ENCODE measurements around the gene UBE2I. TPM values are rescaled to one million over a fixed set of nuclear protein-coding genes. Genes with fewer than 3 reads are reported as not detected.

UBE2I gene
- total and polyA plus RNA-seq, 2 donors from 2014 or later, result 62.2 to 97.1 TPM

- Histone ChIP-seq H3K9me3 (ENCODE audit: control insufficient read depth in 2 of 3, insufficient read depth in 1 of 3, low read length in 3 of 3) (no peaks in the 10 kb centered on the region), H3K4me3 (ENCODE audit: low read length in 3 of 3) (no peak overlapping the region), H3K4me1 (ENCODE audit: control insufficient read depth in 2 of 3, insufficient read depth in 2 of 3, low read depth in 1 of 3, low read length in 3 of 3) (no peaks in the 10 kb centered on the region), H3K9ac (ENCODE audit: low read length in 3 of 3) (no peak overlapping the region), H3K36me3 (ENCODE audit: control insufficient read depth in 2 of 3, insufficient read depth in 3 of 3, low read length in 3 of 3) (no peaks in the 10 kb centered on the region), H3K27ac (ENCODE audit: low read depth in 2 of 2, low read length in 2 of 2) (no peak overlapping the region), H3K27me3 (ENCODE audit: control insufficient read depth, insufficient read depth, low read length) (no peaks in the 10 kb centered on the region)
- intact Hi-C loops (cut with DNase I), result no loop called here
- no peak for TF ChIP-seq CTCF (IDR thresholded peaks at IDR 0.05; ENCODE audit: borderline replicate concordance, extremely low read depth, insufficient read depth)
- no peak for DNase-seq
- no peak for FAIRE-seq
Observed at GRCh38 chr16:1282324-1282973, 27.0 kb upstream of the UBE2I start.

GRCh38 chr16:1283296-1283695 is 26.1 kb upstream of the UBE2I start:
- DNase-seq, result peak in 1 of 5 donors; percentile 73
- Histone ChIP-seq H3K36me3 (ENCODE audit: control insufficient read depth in 2 of 3, insufficient read depth in 3 of 3, low read length in 3 of 3) (no peaks in the 10 kb centered on the region), H3K9ac (ENCODE audit: low read length in 3 of 3) (no peak overlapping the region), H3K4me3 (ENCODE audit: low read length in 3 of 3) (no peak overlapping the region), H3K27me3 (ENCODE audit: control insufficient read depth, insufficient read depth, low read length) (peaks cover 4% of the 10 kb centered on the region), H3K4me1 (ENCODE audit: control insufficient read depth in 2 of 3, insufficient read depth in 2 of 3, low read depth in 1 of 3, low read length in 3 of 3) (no peaks in the 10 kb centered on the region), H3K27ac (ENCODE audit: low read depth in 2 of 2, low read length in 2 of 2) (no peak overlapping the region), H3K9me3 (ENCODE audit: control insufficient read depth in 2 of 3, insufficient read depth in 1 of 3, low read length in 3 of 3) (no peaks in the 10 kb centered on the region)
- no peak for TF ChIP-seq CTCF (IDR thresholded peaks at IDR 0.05; ENCODE audit: borderline replicate concordance, extremely low read depth, insufficient read depth)
- FAIRE-seq, result no peak
- intact Hi-C loops (cut with DNase I), result no loop called here

- Histone ChIP-seq H3K4me1 (ENCODE audit: control insufficient read depth in 2 of 3, insufficient read depth in 2 of 3, low read depth in 1 of 3, low read length in 3 of 3) (no peaks in the 10 kb centered on the region), H3K9me3 (ENCODE audit: control insufficient read depth in 2 of 3, insufficient read depth in 1 of 3, low read length in 3 of 3) (no peaks in the 10 kb centered on the region), H3K9ac (ENCODE audit: low read length in 3 of 3) (no peak overlapping the region), H3K4me3 (ENCODE audit: low read length in 3 of 3) (no peak overlapping the region), H3K36me3 (ENCODE audit: control insufficient read depth in 2 of 3, insufficient read depth in 3 of 3, low read length in 3 of 3) (no peaks in the 10 kb centered on the region), H3K27ac (ENCODE audit: low read depth in 2 of 2, low read length in 2 of 2) (no peak overlapping the region), H3K27me3 (ENCODE audit: control insufficient read depth, insufficient read depth, low read length) (peaks cover 7% of the 10 kb centered on the region)
- DNase-seq (no peak), FAIRE-seq (no peak)
- intact Hi-C loops (cut with DNase I), result no loop called here
- TF ChIP-seq CTCF (IDR thresholded peaks at IDR 0.05; ENCODE audit: borderline replicate concordance, extremely low read depth, insufficient read depth), result no peak
Observed at GRCh38 chr16:1283996-1284616, 25.3 kb upstream of the UBE2I start.
